Measurements from ENCODE around the gene OSBP2. TPM values are rescaled to one million over a fixed set of nuclear protein-coding genes. Genes with fewer than 3 reads are reported as not detected.

The OSBP2 gene
- total RNA-seq, 1 donor from 2014 or later, result 22.2 TPM

DNA sequence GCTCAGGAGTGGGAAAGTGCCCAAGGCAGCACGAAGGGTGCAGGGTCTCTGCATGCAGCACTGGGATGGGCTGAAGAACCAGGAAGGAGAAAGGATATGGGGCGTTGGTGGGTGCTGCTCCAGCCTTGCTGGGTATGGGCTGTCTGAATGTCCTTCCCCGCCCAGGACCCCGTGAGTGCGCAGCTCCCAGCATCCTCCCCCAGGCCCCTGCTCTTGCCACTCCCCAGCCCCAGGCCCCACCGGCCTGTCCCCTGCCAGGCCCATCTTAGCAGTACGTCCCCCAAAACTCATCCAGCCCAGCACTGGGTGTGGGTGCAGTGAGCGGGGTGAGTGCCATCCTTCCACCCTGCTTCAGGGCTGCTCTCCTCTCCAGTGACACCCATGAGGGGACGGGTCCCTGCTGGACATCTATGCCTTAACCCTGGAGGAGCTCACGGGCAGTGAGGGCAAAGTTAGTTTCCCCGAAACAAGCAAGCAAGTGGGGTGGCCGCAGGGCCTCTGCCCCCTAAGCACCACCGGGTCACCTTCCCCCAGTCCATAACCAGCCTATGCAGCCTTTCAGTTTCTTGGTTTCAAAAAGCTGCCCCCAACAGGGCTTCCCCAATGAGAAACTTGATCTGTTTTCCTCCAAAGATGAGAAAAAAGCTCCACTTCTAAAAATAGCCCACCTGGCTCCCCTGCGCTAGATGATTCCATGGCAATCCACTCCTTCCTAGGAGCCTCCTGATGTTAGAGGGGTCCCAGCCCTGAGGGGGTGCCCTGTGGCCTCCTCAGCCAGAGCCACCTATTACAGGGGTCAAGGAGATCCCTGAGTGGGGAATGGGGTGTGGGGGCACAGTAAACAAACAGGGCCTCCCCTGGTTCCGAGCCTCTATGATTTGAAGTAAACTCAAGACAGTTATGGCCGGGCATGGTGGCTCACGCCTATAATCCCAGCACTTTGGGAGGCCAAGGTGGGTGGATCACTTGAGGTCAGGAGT, 170.1 kb downstream of the OSBP2 start:
- DNase-seq, result no peak
- Histone ChIP-seq H3K27me3 (ENCODE audit: low read depth) (no peaks in the 10 kb centered on the region), H3K4me3 (no peak overlapping the region), H3K36me3 (no peaks in the 10 kb centered on the region), H3K27ac (replicated peaks) (no peak overlapping the region), H3K9me3 (replicated peaks) (no peaks in the 10 kb centered on the region), H3K4me1 (no peaks in the 10 kb centered on the region)
- TF ChIP-seq, protein P1, sequence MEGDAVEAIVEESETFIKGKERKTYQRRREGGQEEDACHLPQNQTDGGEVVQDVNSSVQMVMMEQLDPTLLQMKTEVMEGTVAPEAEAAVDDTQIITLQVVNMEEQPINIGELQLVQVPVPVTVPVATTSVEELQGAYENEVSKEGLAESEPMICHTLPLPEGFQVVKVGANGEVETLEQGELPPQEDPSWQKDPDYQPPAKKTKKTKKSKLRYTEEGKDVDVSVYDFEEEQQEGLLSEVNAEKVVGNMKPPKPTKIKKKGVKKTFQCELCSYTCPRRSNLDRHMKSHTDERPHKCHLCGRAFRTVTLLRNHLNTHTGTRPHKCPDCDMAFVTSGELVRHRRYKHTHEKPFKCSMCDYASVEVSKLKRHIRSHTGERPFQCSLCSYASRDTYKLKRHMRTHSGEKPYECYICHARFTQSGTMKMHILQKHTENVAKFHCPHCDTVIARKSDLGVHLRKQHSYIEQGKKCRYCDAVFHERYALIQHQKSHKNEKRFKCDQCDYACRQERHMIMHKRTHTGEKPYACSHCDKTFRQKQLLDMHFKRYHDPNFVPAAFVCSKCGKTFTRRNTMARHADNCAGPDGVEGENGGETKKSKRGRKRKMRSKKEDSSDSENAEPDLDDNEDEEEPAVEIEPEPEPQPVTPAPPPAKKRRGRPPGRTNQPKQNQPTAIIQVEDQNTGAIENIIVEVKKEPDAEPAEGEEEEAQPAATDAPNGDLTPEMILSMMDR (IDR thresholded peaks at IDR 0.05; ENCODE audit: borderline replicate concordance), result no peak
- intact Hi-C loops (cut with micrococcal nuclease), result no loop called here

DNA sequence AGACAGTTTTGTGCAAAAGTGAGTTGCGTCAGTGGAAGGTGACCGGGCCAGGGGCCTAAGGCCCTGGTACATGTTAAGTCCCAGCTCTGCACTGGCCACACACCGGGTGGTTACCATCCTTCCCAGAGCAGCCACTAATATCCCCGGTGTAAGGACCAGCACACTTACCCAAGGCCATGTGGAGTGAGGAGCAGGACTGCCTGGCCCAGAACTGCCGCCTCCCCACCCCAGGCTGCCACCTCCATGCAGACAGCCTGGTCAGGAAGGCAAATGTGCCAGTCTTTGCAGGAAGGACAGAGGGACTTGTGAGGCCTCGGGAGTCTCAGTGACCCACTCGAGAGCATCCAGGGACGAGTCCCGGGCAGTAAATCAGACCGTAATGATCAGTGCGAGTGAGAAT, 171.0 kb downstream of the OSBP2 start:
- no peaks in the 10 kb centered on the region for H3K27me3 ChIP-seq (ENCODE audit: low read depth)
- no peaks in the 10 kb centered on the region for H3K4me1 ChIP-seq
- no peaks in the 10 kb centered on the region for H3K36me3 ChIP-seq
- H3K4me3 ChIP-seq, result no peak overlapping the region
- no peak for DNase-seq
- no peak overlapping the region for H3K27ac ChIP-seq (replicated peaks)
- H3K9me3 ChIP-seq (replicated peaks), result no peaks in the 10 kb centered on the region
- intact Hi-C loops (cut with micrococcal nuclease), result no loop called here
- TF ChIP-seq, protein P1 (IDR thresholded peaks at IDR 0.05; ENCODE audit: borderline replicate concordance), result no peak

DNA sequence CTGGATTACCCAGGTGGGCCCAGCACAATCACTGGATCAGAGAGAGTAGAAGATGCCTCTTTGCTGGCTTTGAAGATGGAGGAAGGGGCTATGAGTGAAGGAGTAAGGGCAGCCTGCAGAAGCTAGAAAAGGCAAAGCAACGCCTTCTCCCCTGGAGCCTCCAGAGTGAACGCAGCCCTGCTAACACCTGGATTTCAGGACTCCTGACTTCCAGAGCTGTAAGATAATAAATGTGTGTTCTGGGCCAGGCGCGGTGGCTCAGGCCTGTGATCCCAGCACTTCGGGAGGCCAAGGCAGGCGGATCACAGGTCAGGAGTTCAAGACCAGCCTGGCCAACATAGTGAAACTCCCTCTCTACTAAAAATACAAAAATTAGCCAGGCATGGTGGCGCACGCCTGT, 171.5 kb downstream of the OSBP2 start:
- H3K4me3 ChIP-seq, result no peak overlapping the region
- H3K27ac ChIP-seq (replicated peaks), result no peak overlapping the region
- TF ChIP-seq, protein P1 (IDR thresholded peaks at IDR 0.05; ENCODE audit: borderline replicate concordance), result no peak
- no peaks in the 10 kb centered on the region for H3K36me3 ChIP-seq
- no peaks in the 10 kb centered on the region for H3K9me3 ChIP-seq (replicated peaks)
- intact Hi-C loops (cut with micrococcal nuclease), result no loop called here
- no peaks in the 10 kb centered on the region for H3K27me3 ChIP-seq (ENCODE audit: low read depth)
- no peak for DNase-seq
- no peaks in the 10 kb centered on the region for H3K4me1 ChIP-seq

DNA sequence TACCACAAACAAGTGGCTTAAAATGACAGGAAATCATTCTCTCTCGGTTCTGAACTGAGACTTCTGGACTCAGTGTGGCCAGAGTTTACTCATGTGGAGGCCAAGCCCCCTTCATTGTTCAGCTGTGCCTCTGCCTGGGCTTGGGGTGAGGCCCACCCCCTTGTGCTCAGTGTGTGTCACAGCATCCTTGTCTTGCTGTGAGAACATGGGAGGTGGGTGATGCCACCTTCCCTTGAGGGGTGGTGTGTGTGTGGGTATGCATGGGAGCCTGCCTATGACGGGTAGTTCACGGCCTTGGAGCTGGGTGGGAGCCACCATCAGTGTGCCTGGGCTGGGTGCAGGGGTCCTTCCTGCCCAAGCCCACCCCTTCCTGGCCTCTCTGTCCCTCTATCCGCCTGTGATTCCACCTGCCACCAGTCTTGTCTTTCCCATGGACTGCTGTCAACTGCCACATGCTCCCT, 172.2 kb downstream of the OSBP2 start:
- H3K27me3 ChIP-seq (ENCODE audit: low read depth), result no peaks in the 10 kb centered on the region
- no peaks in the 10 kb centered on the region for H3K36me3 ChIP-seq
- no peak for DNase-seq
- H3K4me3 ChIP-seq, result no peak overlapping the region
- TF ChIP-seq, protein P1 (IDR thresholded peaks at IDR 0.05; ENCODE audit: borderline replicate concordance), result no peak
- H3K4me1 ChIP-seq, result no peaks in the 10 kb centered on the region
- intact Hi-C loops (cut with micrococcal nuclease), result no loop called here
- H3K9me3 ChIP-seq (replicated peaks), result no peaks in the 10 kb centered on the region
- H3K27ac ChIP-seq (replicated peaks), result no peak overlapping the region

DNA sequence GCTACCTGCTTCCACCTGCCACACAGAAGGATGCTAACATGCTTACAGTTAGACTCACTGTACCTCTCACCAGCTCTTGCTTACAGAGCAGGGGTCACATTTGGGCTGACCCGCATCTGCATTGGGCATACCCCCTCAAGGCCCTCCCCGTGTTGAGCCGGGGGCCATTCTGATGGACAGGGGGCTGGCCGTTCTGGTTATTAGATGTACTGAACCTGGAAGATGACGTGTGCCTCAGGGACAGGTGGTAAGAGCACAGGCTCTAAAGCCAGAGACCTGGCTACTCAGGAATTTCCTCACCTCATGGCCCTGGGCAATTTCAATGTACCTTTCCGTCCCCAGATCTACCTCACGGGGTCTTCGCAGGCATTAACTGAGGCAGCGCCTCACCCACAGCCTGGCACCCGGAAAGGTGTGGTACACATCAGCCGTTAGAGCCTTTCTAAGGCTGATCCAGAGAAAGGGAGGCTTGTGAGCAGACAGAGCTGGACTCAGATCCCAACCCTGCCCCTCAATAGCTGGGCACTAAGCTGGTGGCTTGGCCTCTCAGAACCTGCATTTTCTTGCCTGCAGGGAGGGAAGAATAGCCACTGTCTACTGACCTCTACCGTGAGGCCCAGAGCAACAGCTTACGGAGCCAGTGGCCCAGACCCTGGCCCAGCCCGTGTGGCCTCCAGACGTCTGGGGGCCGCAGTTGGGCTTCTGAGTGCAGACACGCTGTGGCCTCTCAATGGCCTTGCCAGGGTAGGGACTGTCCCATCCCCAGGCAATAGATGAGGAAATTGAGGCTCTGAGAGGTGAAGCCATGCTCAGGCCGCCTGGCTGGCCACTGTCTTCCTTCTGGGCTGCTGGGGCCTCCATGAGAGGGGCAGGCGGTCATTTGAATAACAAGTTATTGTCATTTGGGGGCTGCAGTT, 173.3 kb downstream of the OSBP2 start:
- no peaks in the 10 kb centered on the region for H3K4me1 ChIP-seq
- H3K27ac ChIP-seq (replicated peaks), result no peak overlapping the region
- no peaks in the 10 kb centered on the region for H3K36me3 ChIP-seq
- intact Hi-C loops (cut with micrococcal nuclease), result no loop called here
- H3K9me3 ChIP-seq (replicated peaks), result no peaks in the 10 kb centered on the region
- no peaks in the 10 kb centered on the region for H3K27me3 ChIP-seq (ENCODE audit: low read depth)
- no peak overlapping the region for H3K4me3 ChIP-seq
- DNase-seq, result no peak
- TF ChIP-seq, protein P1 (IDR thresholded peaks at IDR 0.05; ENCODE audit: borderline replicate concordance), result no peak

All from left ventricle myocardium inferior (tissue), 1 donor.